SIG-M5 treated with dmso at 0.1 percent for 504 hours (cell line): ENCODE data around the gene BLOC1S6.
A peak's percentile ranks its signal among the peaks of the same experiment; 100 is the strongest.

Experiments used
- DNase-seq: peaks from one replicate; lab custom pipeline; 2025; ENCODE audit not compliant: unreplicated experiment; lab: John Stamatoyannopoulos, UW

Gene BLOC1S6

GRCh38 chr15:45587095-45587862 lies at the start of gene BLOC1S6:
TSS of gene BLOC1S6 (plus strand) at chr15:45587379. CDS start at chr15:45587444, 65 bp downstream.
- DNase-seq, result peak; percentile 89

GRCh38 chr15:45539680-45540079 lies 47.5 kb upstream of the BLOC1S6 start:
- no peak for DNase-seq

- DNase-seq, result no peak
Observed at GRCh38 chr15:45540531-45540930, 46.6 kb upstream of the BLOC1S6 start.

GRCh38 chr15:45543051-45543450 lies 44.1 kb upstream of the BLOC1S6 start:
- no peak for DNase-seq

GRCh38 chr15:45544266-45545023 lies 42.7 kb upstream of the BLOC1S6 start:
- DNase-seq, result no peak

GRCh38 chr15:45546789-45547188 lies 40.4 kb upstream of the BLOC1S6 start:
- no peak for DNase-seq

GRCh38 chr15:45548753-45549520 lies 38.2 kb upstream of the BLOC1S6 start:
- no peak for DNase-seq

GRCh38 chr15:45549541-45550220 lies 37.5 kb upstream of the BLOC1S6 start:
- DNase-seq, result no peak

- no peak for DNase-seq
Observed at GRCh38 chr15:45550436-45550835, 36.7 kb upstream of the BLOC1S6 start.

GRCh38 chr15:45551676-45552075 lies 35.5 kb upstream of the BLOC1S6 start:
- DNase-seq, result no peak

GRCh38 chr15:45555934-45556608 lies 31.1 kb upstream of the BLOC1S6 start:
- DNase-seq, result peak; percentile 18

GRCh38 chr15:45572617-45573016 lies 14.6 kb upstream of the BLOC1S6 start:
- peak; percentile 36 for DNase-seq

- peak; percentile 17 for DNase-seq
Observed at GRCh38 chr15:45573961-45574629, 13.1 kb upstream of the BLOC1S6 start.

- no peak for DNase-seq
Observed at GRCh38 chr15:45581919-45582318, 5.3 kb upstream of the BLOC1S6 start.

GRCh38 chr15:45583731-45584639 lies 3.2 kb upstream of the BLOC1S6 start:
- DNase-seq, result no peak

- DNase-seq, result no peak
Observed at GRCh38 chr15:45585069-45585791, 1.9 kb upstream of the BLOC1S6 start.

- DNase-seq, result no peak
Observed at GRCh38 chr15:45586125-45586524, 1.1 kb upstream of the BLOC1S6 start.

- DNase-seq, result no peak
Observed at GRCh38 chr15:45586601-45587094, 531 bp upstream of the BLOC1S6 start.
